Nephron (organoid): Measurements from ENCODE around the gene SYT2.
"Not testable (repeated sequence)": the region's sequence is repeated elsewhere in the genome, so short reads cannot be mapped to it uniquely, and the experiment has no call there.

Source experiments
- H3K27ac Mint-ChIP-seq, 3 experiments: 2 replicates each; pipeline ENCODE4 v1.8.0; 2020; ENCODE audit warnings: mixed read lengths in 3 of 3, mild to moderate bottlenecking in 2 of 3, moderate library complexity in 1 of 3
- H3K27me3 Mint-ChIP-seq: 2 replicates; pipeline ENCODE4 v1.8.0; 2021; ENCODE audit warnings: low read depth, mild to moderate bottlenecking, moderate library complexity, mixed read lengths
- H3K36me3 Mint-ChIP-seq: 2 replicates; pipeline ENCODE4 v1.8.0; 2020; ENCODE audit warnings: low read depth, mixed read lengths
- H3K4me1 Mint-ChIP-seq: 2 replicates; pipeline ENCODE4 v1.8.0; 2020; ENCODE audit warnings: mixed read lengths
- H3K4me3 Mint-ChIP-seq, 3 experiments: 2 replicates each; pipeline ENCODE4 v1.8.0; 2020; ENCODE audit warnings: mild to moderate bottlenecking in 3 of 3, mixed read lengths in 3 of 3, moderate library complexity in 2 of 3
- H3K9me3 Mint-ChIP-seq: 2 replicates; pipeline ENCODE4 v1.8.0; 2020; ENCODE audit warnings: mixed read lengths
- CTCF ChIP-seq, 3 experiments: fragments of 200-600 bp; sonication (generic); IDR thresholded peaks; one replicate each; pipeline ENCODE4 v1.5.0; 2021; ENCODE audit warnings: antibody characterized with exemption in 3 of 3; ENCODE audit not compliant: unreplicated experiment in 3 of 3

SYT2 gene

DNA sequence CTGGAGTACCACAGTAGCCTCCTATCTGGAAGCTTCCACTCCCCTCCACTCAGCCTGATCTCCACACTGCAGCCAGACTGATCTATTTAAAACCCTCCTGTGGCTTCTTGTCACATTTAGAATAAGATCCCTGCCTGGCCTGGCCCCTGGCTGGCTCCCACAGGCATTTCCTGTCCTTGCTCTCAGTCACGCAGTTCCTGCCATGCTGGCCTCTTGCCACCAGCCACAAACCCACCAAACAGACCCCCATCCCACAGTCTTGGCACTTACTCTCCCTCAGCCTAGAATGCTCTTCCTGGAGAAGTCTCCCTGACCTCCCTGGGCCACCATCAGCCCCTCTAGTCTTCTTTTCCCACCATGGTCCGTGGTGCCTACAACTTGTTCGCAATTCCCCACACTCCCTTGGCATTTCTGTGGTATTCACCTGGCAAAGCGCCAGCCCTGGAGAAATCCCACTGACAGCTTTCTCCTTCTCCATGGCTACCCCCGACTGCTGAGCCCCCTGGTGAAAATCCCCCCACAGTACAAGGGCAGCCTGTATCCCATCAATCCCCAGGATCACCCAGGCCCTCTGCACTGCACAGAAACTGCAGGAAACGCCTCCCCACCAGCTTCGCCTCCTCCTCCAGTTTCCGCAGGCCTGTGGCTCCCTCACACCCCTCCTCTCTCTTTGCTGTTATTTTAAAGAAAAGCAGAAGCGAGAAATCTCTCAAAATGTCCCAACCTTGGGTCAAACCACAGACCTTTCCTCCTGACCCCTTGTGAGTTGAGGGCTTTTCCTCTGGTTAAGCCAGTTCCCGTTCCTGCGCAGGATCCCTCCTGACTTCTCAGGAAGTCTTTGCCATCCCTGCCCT is 94.5 kb downstream of the SYT2 start:
- TF ChIP-seq CTCF (IDR thresholded peaks at IDR 0.05; ENCODE audit: unreplicated experiment in 3 of 3), result no peak

DNA sequence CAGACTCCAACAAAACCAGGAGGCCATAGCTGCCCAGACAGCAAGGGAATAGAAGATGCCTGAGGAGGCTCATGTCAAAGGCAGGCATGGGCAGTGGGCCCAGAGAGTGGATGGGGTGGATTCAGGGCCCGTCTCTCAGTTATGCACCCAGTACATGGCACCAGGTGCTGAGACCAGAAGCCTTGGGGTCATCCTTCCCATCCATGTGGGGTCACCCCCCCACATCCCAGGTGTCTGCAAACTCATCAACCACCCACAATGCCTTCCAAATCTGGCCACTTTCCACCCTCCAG is 95.1 kb downstream of the SYT2 start:
- not testable (repeated sequence) for H3K36me3 Mint-ChIP-seq, H3K27me3 Mint-ChIP-seq, H3K9me3 Mint-ChIP-seq
- Mint-ChIP-seq H3K4me3 (peak overlapping the region; percentile 25 to 38 (median 28)), H3K4me1 (peaks cover 53% of the 10 kb centered on the region), H3K27ac (peak overlapping the region; percentile 92 to 96 (median 93))

More for the DNA sequence above, 94.5 kb downstream of the SYT2 start:
- H3K27me3 Mint-ChIP-seq, result no peaks in the 10 kb centered on the region
- H3K27ac Mint-ChIP-seq, result peak overlapping the region; percentile 92 to 96 (median 93)
- H3K4me3 Mint-ChIP-seq, result peak overlapping the region; percentile 25 to 42 (median 38)
- peaks cover 56% of the 10 kb centered on the region for H3K4me1 Mint-ChIP-seq
- H3K36me3 Mint-ChIP-seq, result no peaks in the 10 kb centered on the region
- H3K9me3 Mint-ChIP-seq, result no peaks in the 10 kb centered on the region

- peak overlapping the region; percentile 92 to 96 (median 93) for H3K27ac Mint-ChIP-seq
- peak in 1 of 3 experiments; percentile 36 for TF ChIP-seq CTCF (IDR thresholded peaks at IDR 0.05; ENCODE audit: unreplicated experiment in 3 of 3)
- H3K4me3 Mint-ChIP-seq, result peak overlapping the region in 2 of 3 experiments; percentile 26 to 55
- H3K27me3 Mint-ChIP-seq, H3K36me3 Mint-ChIP-seq, H3K9me3 Mint-ChIP-seq: not testable (repeated sequence)
- H3K4me1 Mint-ChIP-seq, result peaks cover 51% of the 10 kb centered on the region
These were observed 95.7 kb downstream of the SYT2 start for GRCh38 chr1:202614363-202615207.

DNA sequence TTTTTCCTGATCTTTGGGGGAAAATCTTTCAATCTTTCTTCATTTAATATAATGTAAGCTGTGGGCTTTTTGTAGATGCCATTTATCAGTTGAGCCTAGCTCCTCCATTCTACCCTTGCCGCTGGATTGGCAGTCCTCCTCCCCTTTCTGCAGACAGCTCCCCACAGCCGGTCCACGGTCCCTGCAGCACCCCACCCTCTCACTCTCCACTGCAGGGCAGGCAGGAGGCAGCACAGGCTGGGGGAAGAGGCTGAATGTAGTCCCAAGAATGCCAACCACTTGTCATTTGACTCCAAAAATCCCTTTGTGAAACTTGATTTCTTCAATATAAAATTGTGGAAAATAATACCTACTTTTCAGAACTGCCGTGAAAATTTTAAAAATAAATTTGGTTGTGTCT is 96.7 kb downstream of the SYT2 start:
- H3K27ac Mint-ChIP-seq, result no peak overlapping the region
- H3K4me3 Mint-ChIP-seq, result no peak overlapping the region
- H3K4me1 Mint-ChIP-seq, result peaks cover 41% of the 10 kb centered on the region
- no peaks in the 10 kb centered on the region for H3K9me3 Mint-ChIP-seq
- no peak for TF ChIP-seq CTCF (IDR thresholded peaks at IDR 0.05; ENCODE audit: unreplicated experiment in 3 of 3)
- H3K27me3 Mint-ChIP-seq, result no peaks in the 10 kb centered on the region
- H3K36me3 Mint-ChIP-seq, result no peaks in the 10 kb centered on the region

- H3K9me3 Mint-ChIP-seq, H3K27me3 Mint-ChIP-seq, H3K27ac Mint-ChIP-seq, H3K36me3 Mint-ChIP-seq, H3K4me3 Mint-ChIP-seq: not testable (repeated sequence)
- peaks cover 29% of the 10 kb centered on the region for H3K4me1 Mint-ChIP-seq
These were observed 98.2 kb downstream of the SYT2 start for GRCh38 chr1:202612036-202612435.

GRCh38 chr1:202605515-202605914 is 104.7 kb downstream of the SYT2 start:
- no peak overlapping the region for H3K27ac Mint-ChIP-seq
- H3K4me3 Mint-ChIP-seq, result no peak overlapping the region
- no peaks in the 10 kb centered on the region for H3K9me3 Mint-ChIP-seq
- no peaks in the 10 kb centered on the region for H3K4me1 Mint-ChIP-seq
- H3K27me3 Mint-ChIP-seq, result no peaks in the 10 kb centered on the region
- peaks cover 5% of the 10 kb centered on the region for H3K36me3 Mint-ChIP-seq
- no peak for TF ChIP-seq CTCF (IDR thresholded peaks at IDR 0.05; ENCODE audit: unreplicated experiment in 3 of 3)
